ENCODE results near the gene ADARB2.

DNA sequence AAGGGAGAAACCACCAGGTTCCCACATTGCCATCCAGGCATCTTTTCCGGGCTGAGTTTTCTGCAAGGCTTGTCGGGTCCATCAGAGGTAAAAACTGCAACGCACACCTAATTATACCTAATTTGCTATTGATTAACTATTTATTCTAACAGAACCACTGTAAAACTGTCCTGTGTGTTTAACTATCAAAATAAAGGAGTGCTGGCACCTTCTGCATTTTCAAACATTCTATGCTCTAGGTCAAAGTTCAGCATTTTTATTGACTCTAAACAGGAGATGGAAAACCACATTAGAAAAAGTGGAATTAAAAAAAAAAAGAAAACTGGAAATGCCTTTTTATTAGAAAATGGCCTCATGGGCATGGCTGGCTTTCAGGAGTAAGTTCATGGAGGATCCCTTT is 82.0 kb downstream of the ADARB2 start:
- TF ChIP-seq CTCF (conservative IDR thresholded peaks at IDR 0.05; ENCODE audit: low read depth in 2 of 2) = no peak
- TF ChIP-seq STAT1 (IDR thresholded peaks at IDR 0.05; ENCODE audit: unreplicated experiment) = no peak
- no peak for TF ChIP-seq POLR2AphosphoS5 (IDR thresholded peaks at IDR 0.05; ENCODE audit: low read depth)
- no peak for TF ChIP-seq REST (IDR thresholded peaks at IDR 0.05; ENCODE audit: unreplicated experiment)
- no peak for TF ChIP-seq ZNF462 (CRISPR knock-in tag; IDR thresholded peaks at IDR 0.05)
- no peak for TF ChIP-seq EZH2 (IDR thresholded peaks at IDR 0.05; ENCODE audit: low read depth, unreplicated experiment)
